Skeletal muscle tissue (tissue), 5 donors: ENCODE measurements around the gene MTCL1. TPM values are rescaled to one million over a fixed set of nuclear protein-coding genes. Genes with fewer than 3 reads are reported as not detected.

ENCODE experiments used
- H3K27ac ChIP-seq: one replicate; pipeline ENCODE4 v1.7.0; 2013; ENCODE audit warnings: mild to moderate bottlenecking, low read depth, low read length, inconsistent platforms
- H3K27me3 ChIP-seq, 3 donors: one replicate each; pipeline ENCODE4 v1.7.0; 2013; ENCODE audit warnings: low read length in 3 of 3; ENCODE audit not compliant: control insufficient read depth in 3 of 3, insufficient read depth in 3 of 3
- H3K36me3 ChIP-seq, 3 donors: one replicate each; pipeline ENCODE4 v1.7.0; 2013; ENCODE audit warnings: low read length in 3 of 3; ENCODE audit not compliant: control insufficient read depth in 3 of 3, insufficient read depth in 3 of 3
- H3K4me1 ChIP-seq, 3 donors: one replicate each; pipeline ENCODE4 v1.7.0; 2013; ENCODE audit warnings: low read length in 3 of 3, mild to moderate bottlenecking in 3 of 3; ENCODE audit not compliant: control insufficient read depth in 3 of 3, insufficient read depth in 3 of 3
- H3K4me3 ChIP-seq, 3 donors: one replicate each; pipeline ENCODE4 v1.7.0; 2013; ENCODE audit warnings: low read length in 3 of 3
- H3K9ac ChIP-seq, 3 donors: one replicate each; pipeline ENCODE4 v1.7.0; 2013; ENCODE audit warnings: low read length in 3 of 3, mild to moderate bottlenecking in 3 of 3, moderate library complexity in 2 of 3, low read depth in 1 of 3
- H3K9me3 ChIP-seq, 3 donors: one replicate each; pipeline ENCODE4 v1.7.0; 2013; ENCODE audit warnings: low read length in 3 of 3; ENCODE audit not compliant: control insufficient read depth in 3 of 3
- small RNA-seq: library from RNA; depleted of rRNA; stranded (forward); fragments of <200 nt; gene quantifications from one replicate; pipeline ENCODE3, GENCODE V24; 2014
- total RNA-seq: library from RNA; depleted of rRNA; stranded (reverse); fragments of >200 nt; gene quantifications from one replicate; pipeline ENCODE4 v1.2.3, GENCODE V29; 2014
- donor health status: Osteomylitis.

The MTCL1 gene
- total RNA-seq, 1 donor from 2014 or later, result 12.5 TPM

DNA sequence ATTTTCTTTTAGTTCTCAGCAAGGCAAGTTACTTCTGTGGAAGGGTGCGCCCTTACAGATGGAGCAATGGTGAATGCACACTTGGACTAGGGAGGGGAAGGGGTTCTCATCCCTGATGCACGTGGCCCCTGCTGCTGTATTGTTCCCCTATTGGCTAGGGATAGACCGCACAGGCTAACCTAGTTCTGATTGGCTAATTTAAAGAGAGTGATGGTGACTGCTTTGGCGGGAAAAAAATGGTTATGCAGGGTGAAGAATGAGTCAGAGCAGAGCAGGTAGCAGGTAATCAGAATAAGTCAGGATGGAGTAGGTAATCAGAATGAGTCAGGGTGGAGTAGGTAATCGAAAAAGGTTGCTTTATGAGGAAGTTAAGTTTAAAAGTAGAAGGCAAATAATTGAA lies 171.5 kb downstream of the MTCL1 start:
- Histone ChIP-seq H3K9me3 (no peaks in the 10 kb centered on the region), H3K4me3 (no peak overlapping the region), H3K36me3 (no peaks in the 10 kb centered on the region), H3K4me1 (no peaks in the 10 kb centered on the region), H3K27me3 (peaks cover 3 to 7% (median 4%) of the 10 kb centered on the region in 3 donors), H3K27ac (no peak overlapping the region), H3K9ac (no peak overlapping the region)

DNA sequence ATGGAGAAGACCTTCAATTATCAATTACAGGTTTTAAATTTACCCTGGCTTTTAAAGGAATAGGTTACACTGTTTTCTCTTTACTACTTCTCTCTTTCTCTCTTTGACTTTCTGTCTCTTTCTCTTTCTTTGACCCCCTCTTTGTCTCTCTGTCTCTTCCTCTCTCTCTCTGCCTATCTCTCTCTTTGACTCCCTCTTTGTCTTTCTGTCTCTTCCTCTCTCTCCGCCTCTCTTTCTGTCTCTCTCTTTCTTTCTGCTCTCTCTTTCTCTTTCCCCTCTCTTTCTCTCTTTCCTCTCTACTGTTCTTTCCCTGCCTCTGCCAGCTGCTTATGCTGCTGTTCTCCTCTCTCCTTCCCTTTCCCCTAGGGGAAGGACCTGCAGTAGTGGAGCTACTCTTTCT lies 175.7 kb downstream of the MTCL1 start:
- H3K4me1 ChIP-seq, result no peaks in the 10 kb centered on the region
- no peak overlapping the region for H3K27ac ChIP-seq
- H3K9ac ChIP-seq, result no peak overlapping the region
- H3K4me3 ChIP-seq, result no peak overlapping the region
- H3K27me3 ChIP-seq, result no peaks in the 10 kb centered on the region
- H3K36me3 ChIP-seq, result no peaks in the 10 kb centered on the region
- H3K9me3 ChIP-seq, result no peaks in the 10 kb centered on the region

Small RNA genes lying within 50 kb of the gene (small RNA-seq; reads per million reads assigned to genes)
- gene RF00019, result not detected

Other genes with a start within 250 kb of the MTCL1 start
- 85.6 TPM for gene RAB12, start 96.1 kb upstream of the MTCL1 start, total RNA-seq